Measurements from ENCODE around the gene TICAM2. TPM values are rescaled to one million over a fixed set of nuclear protein-coding genes. Genes with fewer than 3 reads are reported as not detected.

TICAM2 gene
- total RNA-seq, 1 donor from 2014 or later: 0.17 TPM

DNA sequence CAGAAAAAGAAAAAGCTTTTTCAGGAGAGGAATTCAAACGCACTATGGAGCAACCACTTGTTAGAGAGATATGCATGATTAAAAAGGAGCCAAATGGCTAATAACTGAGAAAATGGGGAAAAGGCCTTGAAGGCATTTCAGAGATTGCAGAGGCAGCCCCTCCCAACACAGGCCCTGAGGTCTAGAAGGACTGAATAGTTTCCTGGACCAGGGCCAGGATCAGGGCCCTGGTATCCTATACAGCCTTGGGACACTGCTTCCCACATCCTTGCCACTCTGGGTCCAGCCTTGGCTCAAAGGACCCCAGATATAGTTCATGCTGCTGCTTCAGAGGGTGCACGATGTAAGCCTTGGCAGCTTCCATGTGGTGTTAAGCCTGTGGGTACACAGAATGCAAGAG is 37.0 kb downstream of the TICAM2 start:
- DNase-seq: no peak

GRCh38 chr5:115561176-115561575 is 41.1 kb downstream of the TICAM2 start:
- DNase-seq: no peak

- no peak for DNase-seq
These were observed 42.8 kb downstream of the TICAM2 start for GRCh38 chr5:115559524-115559923.

DNA sequence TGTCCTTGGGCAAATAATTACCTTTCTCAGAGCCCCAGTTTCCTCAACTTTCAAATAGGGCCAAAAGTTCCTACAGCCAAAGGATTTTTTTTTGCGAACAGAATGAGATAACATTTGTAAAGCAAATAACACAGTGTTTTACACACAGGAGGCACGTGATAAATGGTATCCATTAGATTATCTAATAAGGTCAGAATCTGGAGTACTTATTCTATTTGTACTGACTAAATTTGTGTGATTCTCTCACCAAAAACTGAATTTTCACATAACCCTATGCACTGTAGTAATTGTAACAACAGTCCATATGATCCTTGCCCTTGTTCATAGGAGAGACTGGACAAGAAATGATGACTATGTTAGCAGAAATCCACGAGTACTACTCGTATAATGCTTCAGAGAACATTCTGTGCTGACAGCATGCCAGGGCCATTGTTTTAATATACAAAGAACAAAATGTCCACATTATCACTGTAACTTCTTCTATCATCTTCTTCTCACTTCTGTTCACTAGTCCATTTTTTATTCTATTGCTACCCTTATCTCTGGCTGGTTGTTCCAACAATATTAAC is 43.8 kb downstream of the TICAM2 start:
- DNase-seq: peak; percentile 61

DNA sequence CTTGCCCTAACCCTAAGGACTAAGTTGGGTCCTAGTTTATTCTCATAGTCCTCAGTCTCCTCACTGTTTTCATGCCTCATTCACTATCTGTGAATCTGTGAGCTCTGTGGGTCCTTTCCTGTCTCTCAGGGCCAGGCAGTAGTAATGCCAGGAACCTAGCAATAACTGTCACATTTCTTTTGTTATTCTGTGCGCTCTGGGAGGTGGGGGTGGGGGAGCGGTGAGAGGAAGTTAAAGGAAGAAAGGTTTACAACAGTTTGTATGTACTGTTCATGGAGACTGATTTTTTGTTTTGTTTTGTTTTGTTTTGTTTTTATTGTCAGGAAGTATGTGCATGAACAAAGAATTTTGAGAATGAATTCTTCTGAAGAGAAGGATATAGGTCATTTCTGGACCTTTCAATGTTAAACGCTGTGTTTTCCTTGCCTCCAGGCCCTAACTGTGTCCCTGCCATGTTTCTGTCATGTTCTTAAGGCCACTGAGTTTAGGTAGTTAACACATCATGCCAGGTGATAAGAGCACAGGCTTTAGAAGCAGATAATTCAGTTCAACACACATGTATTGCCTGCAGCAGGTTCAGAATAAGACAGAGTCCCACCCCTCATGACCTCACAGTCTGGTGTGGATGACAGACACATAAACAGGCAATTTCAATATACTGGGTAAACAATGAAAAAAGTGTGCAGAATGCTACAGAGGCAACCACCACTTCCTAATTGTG is 44.5 kb downstream of the TICAM2 start:
- peak; percentile 71 for DNase-seq

GRCh38 chr5:115556276-115556675 is 46.0 kb downstream of the TICAM2 start:
- DNase-seq: no peak

DNA sequence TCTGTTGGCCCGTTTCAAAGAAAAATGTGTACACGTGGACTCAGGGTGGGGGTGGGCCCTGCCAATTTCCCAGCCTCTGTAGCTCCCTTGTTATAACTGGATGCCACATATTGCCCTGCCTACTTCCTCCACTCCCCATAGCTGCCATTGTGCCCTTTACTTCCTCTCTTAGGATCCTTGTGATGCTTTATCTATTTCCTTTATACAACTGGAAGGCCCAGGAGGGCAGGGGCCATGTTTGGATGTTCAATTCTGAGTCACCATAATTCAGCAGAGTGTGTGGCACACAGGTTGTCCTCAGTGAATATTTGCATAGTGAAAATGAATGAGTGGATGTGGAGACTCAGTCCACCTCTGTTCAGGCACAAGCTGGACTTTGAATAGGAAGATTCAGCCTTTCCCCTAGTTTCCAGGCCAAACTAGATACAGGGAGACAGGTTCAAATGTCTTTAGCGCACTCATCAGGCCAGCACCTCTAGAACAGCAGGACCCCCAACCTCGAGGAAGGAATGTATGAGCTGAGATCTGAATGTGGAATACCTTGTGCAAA is 47.1 kb downstream of the TICAM2 start:
- no peak for DNase-seq

DNA sequence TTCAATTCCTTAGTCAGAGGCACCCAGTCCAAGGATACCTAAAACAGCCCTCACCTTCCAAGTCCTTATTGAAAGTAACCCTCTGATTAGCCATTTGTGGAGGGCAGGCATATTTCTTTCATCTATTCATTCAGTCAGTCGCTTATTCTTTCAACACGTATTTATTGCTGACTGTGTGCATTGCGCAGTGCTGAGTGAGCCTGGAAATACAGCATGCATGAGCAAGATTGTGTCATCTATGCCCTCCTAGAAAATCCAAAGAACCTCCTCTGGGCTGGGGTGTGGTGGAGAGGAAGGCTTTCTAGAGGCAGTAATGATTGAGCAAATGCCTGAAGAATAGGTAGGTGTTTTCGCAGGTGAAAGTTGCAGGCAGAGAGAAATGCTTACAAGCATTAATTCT is 49.2 kb downstream of the TICAM2 start:
- DNase-seq: no peak

DNA sequence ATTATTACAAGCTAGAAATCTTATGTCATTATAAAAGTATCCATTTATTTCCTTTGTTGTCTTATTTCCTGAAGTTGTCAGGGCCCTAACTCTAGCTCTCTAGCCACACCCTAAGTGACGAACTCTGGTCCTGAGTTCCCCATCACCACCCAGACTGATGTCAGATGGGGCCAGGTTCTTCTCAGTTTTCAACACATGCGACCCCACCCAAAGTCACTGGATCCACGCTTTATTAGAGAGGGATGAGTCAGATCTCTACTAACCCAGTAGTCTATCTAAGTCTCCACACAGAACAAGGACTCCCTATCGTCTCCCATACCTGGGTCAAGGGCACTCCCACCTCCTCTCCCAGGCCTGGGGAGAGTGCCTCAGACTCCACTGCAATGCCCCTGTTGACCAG is 50.9 kb downstream of the TICAM2 start:
- no peak for DNase-seq

GRCh38 chr5:115549154-115549553 is 53.1 kb downstream of the TICAM2 start:
- DNase-seq: peak; percentile 53

DNA sequence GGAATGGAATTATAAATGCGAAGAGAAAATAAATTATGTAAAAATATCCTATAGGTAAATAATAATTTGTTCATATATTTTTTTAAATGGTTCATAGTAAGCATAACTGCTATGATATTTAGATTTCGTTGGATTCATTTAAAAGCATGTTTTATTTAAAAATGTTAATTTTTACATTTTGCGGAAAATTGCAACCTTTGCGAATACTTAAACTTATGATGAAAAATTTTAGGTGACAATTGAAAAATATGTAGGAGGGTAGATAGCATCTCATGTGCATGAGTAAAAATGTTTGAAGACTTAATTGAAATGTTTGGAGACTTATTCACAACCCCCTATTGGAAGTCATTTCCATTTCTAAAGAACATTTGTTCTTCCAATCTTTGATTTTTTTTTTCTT is 53.6 kb downstream of the TICAM2 start:
- no peak for DNase-seq

DNA sequence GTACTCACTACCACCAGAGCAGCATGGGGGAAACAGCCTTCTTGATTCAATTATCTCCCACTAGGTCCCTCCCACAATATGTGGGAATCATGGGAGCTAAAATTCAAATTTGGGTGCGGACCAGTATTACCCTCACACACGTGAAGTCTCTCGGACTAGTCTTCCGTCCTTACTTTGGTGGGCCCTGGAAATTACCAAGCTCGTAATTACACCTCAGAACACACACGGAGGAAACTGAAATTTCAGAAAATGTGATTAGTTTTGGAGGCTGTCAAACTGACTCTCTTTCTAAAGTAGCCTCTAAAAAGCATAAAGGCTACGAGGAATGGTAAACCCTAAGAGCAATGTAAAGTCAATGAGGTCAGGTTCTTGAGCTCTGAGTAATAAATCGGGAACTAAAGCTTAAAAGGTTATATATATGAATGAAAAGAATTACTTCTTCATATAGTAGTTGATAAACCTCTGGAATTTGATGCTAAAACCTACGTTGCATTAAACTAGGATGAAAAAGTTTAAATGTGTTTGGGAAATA is 56.9 kb downstream of the TICAM2 start:
- DNase-seq: no peak

- DNase-seq: peak; percentile 98
These were observed 57.6 kb downstream of the TICAM2 start, which contains the start of gene FEM1C for GRCh38 chr5:115544436-115545350. Gene FEM1C (minus strand): TSS chr5:115544775. CDS start chr5:115543493, 1,282 bp downstream.

DNA sequence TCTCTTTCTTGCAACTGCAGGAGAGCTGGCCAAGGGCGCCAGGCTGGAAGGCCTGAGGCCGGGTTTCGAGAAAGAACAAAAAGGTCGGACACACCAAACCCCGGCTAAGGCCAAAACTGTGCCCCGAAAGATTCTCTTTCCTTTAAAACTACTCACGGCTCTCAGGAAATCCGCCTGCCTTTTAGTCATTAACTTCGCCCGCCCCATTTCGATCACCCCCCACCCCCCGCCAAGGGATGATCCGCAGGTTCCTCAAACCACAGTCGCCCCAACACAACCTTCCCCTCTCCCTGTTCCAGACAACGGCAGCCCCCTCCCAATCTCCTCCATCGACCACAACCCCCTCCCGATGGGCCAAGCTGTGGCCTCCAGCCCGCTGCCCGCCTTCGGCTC is 58.2 kb downstream of the TICAM2 start:
- peak; percentile 62 for DNase-seq

DNA sequence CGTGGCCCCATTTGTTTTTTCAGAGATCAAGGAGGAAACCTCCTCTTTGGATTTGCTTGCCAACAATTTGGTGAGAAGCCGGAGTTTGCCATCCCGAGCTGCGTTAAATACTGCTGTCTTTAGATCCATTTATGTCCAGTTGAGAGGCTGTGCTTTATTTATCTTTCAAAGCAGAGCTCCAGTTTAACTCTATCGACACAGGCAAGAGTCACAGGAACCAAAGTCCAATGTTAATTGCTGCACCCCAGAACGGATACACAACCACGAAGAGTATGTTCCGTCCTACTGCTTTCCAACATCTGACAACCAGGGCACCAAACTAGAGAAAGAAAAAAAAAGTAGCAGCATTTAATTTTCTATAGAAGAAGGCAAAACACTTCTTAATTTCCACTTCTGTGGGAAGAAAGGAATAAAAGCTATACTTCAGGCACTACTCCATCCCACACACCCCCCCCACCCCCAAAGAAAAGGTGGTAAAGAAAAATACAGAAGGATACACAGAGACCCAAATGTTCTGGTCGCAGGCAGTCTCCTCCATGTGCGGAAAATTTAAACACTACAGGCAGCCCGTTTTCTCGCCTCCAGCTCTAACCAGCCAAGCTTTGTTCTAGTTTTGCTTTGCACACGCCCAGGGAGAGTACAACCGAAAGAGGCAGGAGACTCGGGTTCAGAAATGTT is 58.8 kb downstream of the TICAM2 start:
- DNase-seq: peak; percentile 31

DNA sequence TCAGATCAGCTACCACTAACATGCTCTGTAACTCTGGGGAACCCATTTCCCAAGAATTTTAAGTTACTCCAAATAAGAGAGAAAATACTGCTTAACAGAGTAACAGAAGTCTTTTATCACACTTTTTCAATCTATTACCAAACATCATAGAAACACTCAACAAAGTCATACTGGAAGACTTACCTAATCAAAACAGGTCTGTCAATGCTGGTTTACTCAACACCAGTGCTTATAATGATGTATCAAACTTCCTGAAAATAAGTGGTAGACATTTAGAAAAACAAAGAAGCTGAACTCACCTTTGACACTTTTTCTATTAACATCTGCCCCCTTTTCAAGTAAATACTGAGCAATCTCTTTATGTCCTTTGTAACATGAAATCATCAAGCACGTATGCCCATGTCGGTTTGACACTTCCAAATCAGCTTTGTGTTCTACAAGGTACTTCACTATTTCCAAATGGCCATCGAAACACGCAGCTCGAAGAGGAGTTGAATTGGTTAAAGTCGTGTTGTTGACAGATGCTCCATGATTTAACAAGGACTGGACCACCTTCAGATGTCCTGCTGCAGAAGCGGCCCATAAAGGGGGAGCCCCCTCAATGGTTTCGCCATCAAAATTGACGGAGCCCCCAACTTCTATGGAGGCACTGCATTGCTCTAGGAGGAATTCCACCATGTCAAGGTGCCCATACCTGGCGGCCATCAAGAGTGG is 59.5 kb downstream of the TICAM2 start:
- DNase-seq: peak; percentile 21

DNA sequence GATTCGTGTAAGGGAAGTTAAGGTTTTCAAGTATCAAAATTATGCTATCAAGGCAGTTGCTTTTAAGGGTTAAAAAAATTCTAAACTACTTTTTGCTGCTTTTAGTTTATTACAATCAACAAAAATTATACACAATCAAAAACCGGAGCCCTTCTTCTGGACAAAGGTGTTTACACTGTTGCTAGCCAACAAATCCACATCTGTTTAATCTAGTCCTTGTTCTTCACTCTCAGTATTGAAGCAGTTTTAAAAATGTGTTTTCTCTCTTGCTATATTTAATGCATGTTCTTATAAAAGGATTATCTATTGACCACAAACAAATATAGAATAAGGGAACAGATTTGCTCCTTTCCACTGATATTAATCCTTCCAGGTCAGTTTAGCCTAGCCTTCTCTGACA is 60.2 kb downstream of the TICAM2 start:
- DNase-seq: peak; percentile 45

- DNase-seq: peak; percentile 20
These were observed 60.7 kb downstream of the TICAM2 start for GRCh38 chr5:115541611-115542010.

DNA sequence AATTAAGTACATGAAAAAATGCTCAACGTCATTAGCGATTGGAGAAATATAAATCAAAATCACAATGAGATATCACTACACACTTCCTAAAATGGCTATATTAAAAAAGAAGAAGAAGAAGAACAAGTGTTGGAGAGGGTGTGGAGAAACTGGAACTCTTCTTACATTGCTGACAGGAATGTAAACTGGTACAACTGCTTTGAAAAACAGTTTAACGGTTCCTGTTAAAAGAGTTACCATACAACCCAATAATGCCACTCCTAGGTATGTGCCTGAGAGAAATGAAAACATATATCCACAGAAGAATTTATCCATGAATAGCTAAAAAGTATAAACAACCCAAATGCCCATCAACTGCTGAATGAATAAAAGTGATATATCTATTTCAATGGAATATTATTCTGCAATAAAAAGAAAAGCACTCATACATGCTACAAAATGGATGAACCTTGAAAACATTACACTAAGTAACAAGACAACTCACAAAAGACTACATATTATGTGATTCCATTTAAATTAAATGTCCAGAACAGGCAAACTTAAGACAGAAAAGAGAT is 66.7 kb downstream of the TICAM2 start:
- DNase-seq: no peak

GRCh38 chr5:115532517-115532916 is 69.8 kb downstream of the TICAM2 start:
- DNase-seq: no peak

DNA sequence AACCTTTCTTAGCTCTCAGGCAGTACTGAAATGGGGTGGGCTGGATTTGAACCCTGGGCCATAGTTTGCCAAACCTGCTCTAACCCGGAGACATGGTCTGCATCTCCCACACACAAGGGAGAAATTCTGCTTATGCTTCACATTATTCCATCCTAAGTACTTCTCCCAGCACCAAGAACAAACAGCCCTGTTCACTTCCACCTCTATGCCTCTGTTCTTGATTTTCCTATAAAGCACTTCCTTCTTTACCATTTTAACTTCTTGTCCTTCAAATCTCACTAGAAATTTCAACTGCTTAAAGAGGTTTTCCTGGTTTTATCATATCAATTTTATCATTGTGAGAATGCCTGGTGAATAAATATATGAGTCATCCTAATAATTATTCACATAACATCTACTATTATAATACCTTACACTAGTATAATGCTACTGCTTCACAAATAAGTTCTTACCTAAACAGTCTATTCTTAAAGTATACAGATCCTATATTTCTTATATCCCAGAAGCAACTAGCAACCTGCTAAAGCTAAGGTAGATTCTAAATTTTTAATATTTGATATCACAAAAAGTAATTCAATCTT is 70.4 kb downstream of the TICAM2 start:
- DNase-seq: no peak

Measured in dermis blood vessel endothelial cell (primary cell).